ENCODE results near the gene MRPS16.

Gene MRPS16

DNA sequence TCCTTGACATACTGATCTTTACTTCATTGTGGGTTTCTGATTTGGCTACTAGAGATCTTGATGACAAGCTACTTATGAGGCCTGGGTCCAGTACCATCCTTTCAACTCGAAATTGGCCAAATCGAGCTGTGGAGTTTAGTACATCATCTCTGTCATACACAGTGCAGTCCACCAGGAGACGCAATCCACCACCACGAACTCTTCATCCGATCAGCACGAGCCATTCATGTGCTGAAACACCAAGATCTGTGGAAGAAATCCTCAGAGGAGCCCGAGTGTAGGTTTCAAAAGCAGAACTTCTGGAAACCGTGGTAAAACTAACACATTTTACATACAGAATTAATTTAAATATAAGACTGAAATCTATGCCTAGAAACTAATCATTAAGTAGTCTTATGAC, 19.6 kb downstream of the MRPS16 start:
- Histone ChIP-seq H3K9ac (ENCODE audit: insufficient read length) (no peak overlapping the region), H3K36me3 (ENCODE audit: insufficient read depth, low read length) (no peaks in the 10 kb centered on the region), H3K27ac (no peak overlapping the region), H3K4me3 (no peak overlapping the region), H3K9me3 (ENCODE audit: low read depth, low read length) (no peaks in the 10 kb centered on the region)
- TF ChIP-seq POLR2AphosphoS5 (IDR thresholded peaks at IDR 0.05; ENCODE audit: borderline replicate concordance, low read depth, low read length): no peak
- TF ChIP-seq EZH2 (IDR thresholded peaks at IDR 0.05): no peak
- no peak for TF ChIP-seq FOXP2 (optimal IDR thresholded peaks at IDR 0.05; ENCODE audit: control extremely low read depth, extremely low read length, insufficient read depth)
- DNase-seq (ENCODE audit: low read depth, low spot score): no peak

DNA sequence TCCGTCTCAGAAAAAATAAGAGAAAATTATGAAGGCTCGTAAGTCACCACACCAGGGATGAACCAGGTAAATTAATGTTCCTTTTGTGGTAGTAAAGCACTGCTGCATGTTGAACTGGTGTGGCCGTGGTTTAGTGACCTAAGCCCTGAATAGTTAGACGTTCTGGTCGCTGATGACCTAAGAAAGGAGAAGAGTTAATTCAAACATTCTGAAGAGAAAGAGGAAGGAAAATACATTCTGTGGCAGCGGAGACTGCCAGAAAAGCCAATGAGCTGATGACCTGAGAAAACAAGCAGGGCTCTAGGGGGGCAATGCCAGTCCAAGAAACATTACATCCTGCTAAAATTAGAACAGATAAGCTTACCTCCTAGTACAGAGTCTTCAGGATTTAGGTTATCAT, 22.9 kb downstream of the MRPS16 start:
- H3K36me3 ChIP-seq (ENCODE audit: insufficient read depth, low read length): no peaks in the 10 kb centered on the region
- H3K27ac ChIP-seq: no peak overlapping the region
- no peak for DNase-seq (ENCODE audit: low read depth, low spot score)
- TF ChIP-seq EZH2 (IDR thresholded peaks at IDR 0.05) (no peak), FOXP2 (optimal IDR thresholded peaks at IDR 0.05; ENCODE audit: control extremely low read depth, extremely low read length, insufficient read depth) (no peak), POLR2AphosphoS5 (IDR thresholded peaks at IDR 0.05; ENCODE audit: borderline replicate concordance, low read depth, low read length) (no peak)
- no peaks in the 10 kb centered on the region for H3K9me3 ChIP-seq (ENCODE audit: low read depth, low read length)
- no peak overlapping the region for H3K4me3 ChIP-seq
- H3K9ac ChIP-seq (ENCODE audit: insufficient read length): no peak overlapping the region

DNA sequence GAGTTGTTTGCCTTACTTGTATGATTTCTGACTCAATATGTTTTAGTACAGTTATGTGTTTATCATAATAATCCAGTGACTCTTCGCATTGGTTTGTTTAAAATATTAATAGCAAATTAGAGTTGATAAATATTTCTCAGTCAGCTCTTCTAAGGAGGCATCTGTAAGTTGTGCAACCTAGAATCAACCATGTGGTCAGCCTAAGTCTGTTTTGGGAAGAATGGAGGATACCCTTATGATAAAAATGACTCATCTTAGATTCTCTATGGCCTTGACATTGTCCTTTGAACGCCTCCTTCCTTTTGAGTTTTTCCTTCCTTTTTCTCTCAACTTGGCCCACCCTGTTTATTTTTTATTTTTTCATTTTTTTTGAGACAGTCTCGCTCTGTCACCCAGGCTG, 24.2 kb downstream of the MRPS16 start:
- DNase-seq (ENCODE audit: low read depth, low spot score): no peak
- no peak overlapping the region for H3K9ac ChIP-seq (ENCODE audit: insufficient read length)
- H3K27ac ChIP-seq: no peak overlapping the region
- H3K9me3 ChIP-seq (ENCODE audit: low read depth, low read length): no peaks in the 10 kb centered on the region
- no peak for TF ChIP-seq FOXP2 (optimal IDR thresholded peaks at IDR 0.05; ENCODE audit: control extremely low read depth, extremely low read length, insufficient read depth)
- no peak for TF ChIP-seq EZH2 (IDR thresholded peaks at IDR 0.05)
- no peak for TF ChIP-seq POLR2AphosphoS5 (IDR thresholded peaks at IDR 0.05; ENCODE audit: borderline replicate concordance, low read depth, low read length)
- H3K36me3 ChIP-seq (ENCODE audit: insufficient read depth, low read length): no peaks in the 10 kb centered on the region
- H3K4me3 ChIP-seq: no peak overlapping the region

DNA sequence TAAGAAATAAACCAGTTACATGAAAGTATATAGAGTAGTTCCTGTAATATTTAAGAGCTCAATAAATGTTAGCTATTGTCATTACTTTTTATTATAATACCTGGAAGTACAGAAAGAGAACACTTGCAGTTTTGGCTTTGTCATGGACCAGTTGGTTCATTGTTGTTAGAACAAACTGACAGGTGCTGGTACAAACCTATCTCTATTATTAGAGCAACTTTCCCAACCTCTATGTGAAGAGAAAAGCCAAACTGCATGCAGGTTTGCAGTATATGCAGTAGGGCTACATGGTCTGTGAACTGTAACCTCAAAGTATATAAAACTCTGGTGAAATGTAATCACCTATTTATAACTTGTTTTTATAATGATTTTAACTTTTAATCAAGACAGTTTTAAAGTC, 25.8 kb downstream of the MRPS16 start:
- Histone ChIP-seq H3K4me3 (no peak overlapping the region), H3K9me3 (ENCODE audit: low read depth, low read length) (no peaks in the 10 kb centered on the region), H3K27ac (no peak overlapping the region), H3K9ac (ENCODE audit: insufficient read length) (no peak overlapping the region), H3K36me3 (ENCODE audit: insufficient read depth, low read length) (no peaks in the 10 kb centered on the region)
- TF ChIP-seq POLR2AphosphoS5 (IDR thresholded peaks at IDR 0.05; ENCODE audit: borderline replicate concordance, low read depth, low read length) (no peak), EZH2 (IDR thresholded peaks at IDR 0.05) (no peak), FOXP2 (optimal IDR thresholded peaks at IDR 0.05; ENCODE audit: control extremely low read depth, extremely low read length, insufficient read depth) (no peak)
- DNase-seq (ENCODE audit: low read depth, low spot score): no peak

DNA sequence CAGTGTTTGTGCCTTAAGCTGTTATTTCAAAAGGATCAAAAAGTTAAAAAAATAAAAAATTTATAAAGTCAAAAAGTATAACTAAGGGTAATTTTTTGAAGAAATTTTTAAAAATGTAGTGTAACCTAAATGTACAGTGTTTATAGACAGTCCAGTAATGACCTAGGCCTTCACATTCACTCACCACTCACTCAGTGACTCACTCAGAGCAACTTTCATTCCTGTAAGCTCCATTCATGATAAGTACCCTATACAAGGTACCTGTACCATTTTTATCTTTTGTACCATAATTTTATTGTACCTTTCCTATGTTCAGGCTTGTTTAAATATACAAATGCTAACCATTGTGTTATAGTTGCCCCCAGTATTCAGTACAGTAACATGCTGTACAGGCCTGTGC, 26.9 kb downstream of the MRPS16 start:
- H3K4me3 ChIP-seq: no peak overlapping the region
- DNase-seq (ENCODE audit: low read depth, low spot score): no peak
- H3K9ac ChIP-seq (ENCODE audit: insufficient read length): no peak overlapping the region
- no peak overlapping the region for H3K27ac ChIP-seq
- H3K9me3 ChIP-seq (ENCODE audit: low read depth, low read length): no peaks in the 10 kb centered on the region
- no peaks in the 10 kb centered on the region for H3K36me3 ChIP-seq (ENCODE audit: insufficient read depth, low read length)
- TF ChIP-seq POLR2AphosphoS5 (IDR thresholded peaks at IDR 0.05; ENCODE audit: borderline replicate concordance, low read depth, low read length) (no peak), EZH2 (IDR thresholded peaks at IDR 0.05) (no peak), FOXP2 (optimal IDR thresholded peaks at IDR 0.05; ENCODE audit: control extremely low read depth, extremely low read length, insufficient read depth) (no peak)

DNA sequence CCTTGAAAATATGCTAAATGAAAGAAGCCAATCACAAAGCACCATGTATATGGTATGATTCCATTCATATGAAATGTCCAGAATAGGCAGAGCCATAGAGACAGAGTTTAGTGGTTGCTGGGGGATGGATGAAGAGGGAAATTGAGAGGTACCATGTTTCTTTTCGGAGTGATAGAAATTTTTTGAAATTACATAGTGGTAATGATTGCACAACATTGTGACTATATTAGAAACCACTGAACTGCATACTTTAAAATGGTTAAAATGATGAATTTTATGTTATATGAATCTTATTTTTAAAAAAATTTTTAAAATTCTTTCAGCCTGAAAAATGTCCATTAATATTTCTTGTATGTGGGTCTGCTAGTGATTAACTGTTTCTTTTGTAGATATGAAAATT, 31.5 kb downstream of the MRPS16 start:
- Histone ChIP-seq H3K27ac (no peak overlapping the region), H3K4me3 (no peak overlapping the region)

DNA sequence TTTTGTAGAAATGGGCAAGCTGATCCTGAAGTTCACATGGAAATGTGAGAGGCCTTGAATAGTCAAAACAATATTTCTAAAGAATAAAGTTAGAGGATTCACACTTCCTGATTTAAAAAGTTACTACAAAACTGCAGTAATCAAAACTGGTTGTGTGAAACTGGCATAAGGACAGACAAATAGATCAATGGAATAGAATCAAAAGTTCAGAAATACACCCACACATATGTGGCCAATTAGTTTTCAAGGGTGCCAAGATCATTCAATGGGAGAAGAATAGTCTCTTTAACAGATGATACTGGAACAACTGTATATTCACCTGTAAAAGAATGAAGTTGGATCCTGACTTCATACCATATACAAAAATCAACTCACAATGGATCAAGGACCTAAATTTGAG, 33.1 kb downstream of the MRPS16 start:
- TF ChIP-seq FOXP2 (optimal IDR thresholded peaks at IDR 0.05; ENCODE audit: control extremely low read depth, extremely low read length, insufficient read depth): no peak
- TF ChIP-seq EZH2 (IDR thresholded peaks at IDR 0.05): no peak
- no peak for TF ChIP-seq POLR2AphosphoS5 (IDR thresholded peaks at IDR 0.05; ENCODE audit: borderline replicate concordance, low read depth, low read length)
- peaks cover 5% of the 10 kb centered on the region; the same call in 1 of the 2 replicates for H3K36me3 ChIP-seq (ENCODE audit: insufficient read depth, low read length)
- DNase-seq (ENCODE audit: low read depth, low spot score): no peak

More for the DNA sequence above, 31.5 kb downstream of the MRPS16 start:
- Histone ChIP-seq H3K36me3 (ENCODE audit: insufficient read depth, low read length) (peaks cover 5% of the 10 kb centered on the region; the same call in 1 of the 2 replicates), H3K9me3 (ENCODE audit: low read depth, low read length) (no peaks in the 10 kb centered on the region), H3K9ac (ENCODE audit: insufficient read length) (no peak overlapping the region)
- DNase-seq (ENCODE audit: low read depth, low spot score): no peak
- no peak for TF ChIP-seq FOXP2 (optimal IDR thresholded peaks at IDR 0.05; ENCODE audit: control extremely low read depth, extremely low read length, insufficient read depth)
- no peak for TF ChIP-seq EZH2 (IDR thresholded peaks at IDR 0.05)
- no peak for TF ChIP-seq POLR2AphosphoS5 (IDR thresholded peaks at IDR 0.05; ENCODE audit: borderline replicate concordance, low read depth, low read length)

DNA sequence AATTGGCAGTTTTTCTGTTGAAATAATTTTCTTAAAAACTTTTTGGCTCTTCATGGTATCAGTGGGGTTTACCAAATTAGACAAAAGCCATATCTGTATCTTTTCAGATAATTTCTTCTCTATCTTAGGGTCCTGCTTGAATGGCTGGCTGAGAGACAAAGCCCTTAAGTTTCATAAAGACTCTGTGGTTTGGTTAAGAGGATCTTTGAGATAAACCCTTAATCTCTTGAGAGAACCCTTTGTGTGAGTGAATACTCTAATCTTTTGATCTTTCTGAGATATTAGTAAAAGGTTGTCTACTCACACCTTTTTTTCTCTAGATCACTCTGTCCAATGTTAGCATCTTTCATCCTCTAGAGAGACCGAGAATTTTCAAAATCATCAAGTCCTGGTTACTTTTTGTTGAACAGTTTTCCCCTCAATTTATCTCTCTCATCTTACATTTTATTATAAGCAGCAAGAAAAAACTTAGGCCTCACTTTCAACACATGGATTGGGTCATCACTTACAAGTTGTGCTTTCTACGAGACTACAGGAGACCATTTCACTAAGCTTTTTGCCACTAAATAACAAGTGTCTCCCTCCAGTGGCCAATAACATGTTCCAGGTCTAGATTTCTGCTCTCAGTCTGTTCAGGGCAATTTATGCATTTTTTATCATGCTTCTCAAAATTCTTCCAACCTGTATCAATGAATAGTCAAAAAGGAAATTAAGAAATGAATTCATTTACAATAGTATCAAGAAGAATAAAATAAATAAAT, 33.8 kb downstream of the MRPS16 start:
- H3K27ac ChIP-seq: no peak overlapping the region
- no peak overlapping the region for H3K4me3 ChIP-seq
- H3K36me3 ChIP-seq (ENCODE audit: insufficient read depth, low read length): peaks cover 5% of the 10 kb centered on the region; the same call in 1 of the 2 replicates
- DNase-seq (ENCODE audit: low read depth, low spot score): peak; percentile 8
- no peaks in the 10 kb centered on the region for H3K9me3 ChIP-seq (ENCODE audit: low read depth, low read length)
- no peak overlapping the region for H3K9ac ChIP-seq (ENCODE audit: insufficient read length)
- TF ChIP-seq POLR2AphosphoS5 (IDR thresholded peaks at IDR 0.05; ENCODE audit: borderline replicate concordance, low read depth, low read length) (no peak), FOXP2 (optimal IDR thresholded peaks at IDR 0.05; ENCODE audit: control extremely low read depth, extremely low read length, insufficient read depth) (no peak), EZH2 (IDR thresholded peaks at IDR 0.05) (no peak)

More for the DNA sequence above, 33.1 kb downstream of the MRPS16 start:
- H3K4me3 ChIP-seq: no peak overlapping the region
- H3K27ac ChIP-seq: no peak overlapping the region
- no peak overlapping the region for H3K9ac ChIP-seq (ENCODE audit: insufficient read length)
- no peaks in the 10 kb centered on the region for H3K9me3 ChIP-seq (ENCODE audit: low read depth, low read length)
